HepG2 (cell line): ENCODE measurements around the gene EBF4. TPM values are rescaled to one million over a fixed set of nuclear protein-coding genes. Genes with fewer than 3 reads are reported as not detected.

Source experiments
- ELF4 ChIP-seq: sonication (generic); formaldehyde crosslinking; IDR thresholded peaks from 2 replicates; pipeline ENCODE4 v1.5.0; 2020; ENCODE audit warnings: missing genetic modification reagents, mild to moderate bottlenecking, moderate library complexity, borderline replicate concordance
- KLF13 ChIP-seq: sonication (generic); formaldehyde crosslinking; IDR thresholded peaks from 2 replicates; pipeline ENCODE4 v1.4.0; 2020; ENCODE audit warnings: mild to moderate bottlenecking, missing genetic modification reagents
- KMT2A ChIP-seq: sonication (generic); formaldehyde crosslinking; IDR thresholded peaks from 2 replicates; pipeline ENCODE4 v1.4.0; 2020; ENCODE audit warnings: missing genetic modification reagents
- MAZ ChIP-seq, 2 experiments: sonication (generic) in 1 of 2; formaldehyde crosslinking in 1 of 2; IDR thresholded peaks; 2 replicates each; pipeline versions ENCODE4 v1.5.0 to v1.6.1; 2012 to 2020; ENCODE audit warnings: low read depth in 2 of 2, mild to moderate bottlenecking in 2 of 2, borderline replicate concordance in 1 of 2, improper control_type of control experiment in 1 of 2, low read length in 1 of 2, missing genetic modification reagents in 1 of 2, moderate library complexity in 1 of 2
- MLLT10 ChIP-seq: sonication (generic); formaldehyde crosslinking; IDR thresholded peaks from 2 replicates; pipeline ENCODE4 v1.4.0; 2020; ENCODE audit warnings: missing genetic modification reagents
- MTA1 ChIP-seq: sonication (generic); formaldehyde crosslinking; IDR thresholded peaks from 2 replicates; pipeline ENCODE4 v1.4.0; 2020; ENCODE audit warnings: missing genetic modification reagents, mild to moderate bottlenecking, borderline replicate concordance
- MYNN ChIP-seq: sonication (generic); formaldehyde crosslinking; IDR thresholded peaks from 2 replicates; pipeline ENCODE4 v1.4.0; 2020; ENCODE audit warnings: mild to moderate bottlenecking, low read depth, missing genetic modification reagents
- NCOA2 ChIP-seq: sonication (generic); formaldehyde crosslinking; IDR thresholded peaks from 2 replicates; pipeline ENCODE4 v1.8.0; 2022; ENCODE audit warnings: inconsistent platforms
- PHB2 ChIP-seq: fragments of 450-650 bp; IDR thresholded peaks from 2 replicates; pipeline ENCODE4 v1.6.1; 2018; ENCODE audit not compliant: partially characterized antibody
- PTBP1 ChIP-seq: fragments of 200-400 bp; formaldehyde crosslinking; IDR thresholded peaks from 2 replicates; pipeline ENCODE4 v1.6.1; 2018; ENCODE audit warnings: low read length, low read depth; ENCODE audit not compliant: poor library complexity, severe bottlenecking
- RARA ChIP-seq: IDR thresholded peaks from 2 replicates; pipeline ENCODE4 v1.6.1; 2016; ENCODE audit warnings: missing genetic modification reagents, missing compliant biosample characterization
- SPEN ChIP-seq: sonication (generic); formaldehyde crosslinking; IDR thresholded peaks from 2 replicates; pipeline ENCODE4 v1.5.1; 2020; ENCODE audit warnings: low read depth, mild to moderate bottlenecking, missing genetic modification reagents
- TEAD2 ChIP-seq: sonication (generic); formaldehyde crosslinking; IDR thresholded peaks from 2 replicates; pipeline ENCODE4 v1.9.0; 2021; ENCODE audit warnings: missing genetic modification reagents
- ZBTB20 ChIP-seq: sonication (generic); formaldehyde crosslinking; IDR thresholded peaks from 2 replicates; pipeline ENCODE4 v1.8.1; 2023; ENCODE audit warnings: missing genetic modification reagents, low read depth, mild to moderate bottlenecking, borderline replicate concordance
- ZBTB38 ChIP-seq: sonication (generic); formaldehyde crosslinking; IDR thresholded peaks from 2 replicates; pipeline ENCODE4 v1.5.1; 2020; ENCODE audit warnings: mild to moderate bottlenecking, missing genetic modification reagents
- ZMYM4 ChIP-seq: sonication (generic); formaldehyde crosslinking; IDR thresholded peaks from 2 replicates; pipeline ENCODE4 v1.8.1; 2023; ENCODE audit warnings: mild to moderate bottlenecking, missing genetic modification reagents
- ZNF20 ChIP-seq: sonication (generic); formaldehyde crosslinking; IDR thresholded peaks from 2 replicates; pipeline ENCODE4 v1.4.0; 2020; ENCODE audit warnings: mild to moderate bottlenecking, moderate library complexity, missing genetic modification reagents
- ZNF253 ChIP-seq: sonication (generic); formaldehyde crosslinking; IDR thresholded peaks from 2 replicates; pipeline ENCODE4 v1.8.0; 2022; ENCODE audit warnings: mild to moderate bottlenecking, missing genetic modification reagents, borderline replicate concordance
- ZNF333 ChIP-seq: sonication (generic); formaldehyde crosslinking; IDR thresholded peaks from 2 replicates; pipeline ENCODE4 v1.4.0; 2020; ENCODE audit warnings: mild to moderate bottlenecking, missing genetic modification reagents, borderline replicate concordance
- ZNF33A ChIP-seq: sonication (generic); formaldehyde crosslinking; IDR thresholded peaks from 2 replicates; pipeline ENCODE4 v1.5.1; 2020; ENCODE audit warnings: missing genetic modification reagents, mild to moderate bottlenecking, moderate library complexity, borderline replicate concordance
- ZNF451 ChIP-seq: sonication (generic); formaldehyde crosslinking; IDR thresholded peaks from 2 replicates; pipeline ENCODE4 v1.5.0; 2020; ENCODE audit warnings: mild to moderate bottlenecking, missing genetic modification reagents
- ZNF7 ChIP-seq: IDR thresholded peaks from 2 replicates; pipeline ENCODE4 v1.6.1; 2016; ENCODE audit warnings: missing biosample characterization, missing genetic modification reagents
- ZNF703 ChIP-seq: sonication (generic); formaldehyde crosslinking; IDR thresholded peaks from 2 replicates; pipeline ENCODE4 v1.5.1; 2020; ENCODE audit warnings: missing genetic modification reagents, mild to moderate bottlenecking, moderate library complexity, borderline replicate concordance
- ZNF737 ChIP-seq: sonication (generic); formaldehyde crosslinking; IDR thresholded peaks from 2 replicates; pipeline ENCODE4 v1.5.0; 2020; ENCODE audit warnings: missing genetic modification reagents, mild to moderate bottlenecking, borderline replicate concordance
- ZNF891 ChIP-seq: sonication (generic); formaldehyde crosslinking; IDR thresholded peaks from 2 replicates; pipeline ENCODE4 v1.5.0; 2020; ENCODE audit warnings: mild to moderate bottlenecking, missing genetic modification reagents
- polyA plus RNA-seq, 8 experiments: library from polyadenylated mRNA; depleted of rRNA in 3 of 8; stranded (reverse) in 7 of 8; unstranded in 1 of 8; fragments of >200 nt; fragmentation: Illumina TruSeq in 4 of 8; extraction: Trizol in 4 of 8; gene quantifications; 2 replicates each; pipeline versions ENCODE4 v1.2.1 to v1.2.3, GENCODE V29; 2011 to 2016; ENCODE audit warnings: low read depth in 4 of 8, missing spikeins in 1 of 8, mixed read lengths in 1 of 8; ENCODE audit not compliant: insufficient read depth in 1 of 8
- total RNA-seq, 5 experiments: library from RNA; depleted of rRNA; stranded (reverse); fragments of >200 nt; fragmentation: Illumina TruSeq; extraction: Trizol; gene quantifications; 2 replicates each; pipeline ENCODE4 v1.2.3, GENCODE V29; 2016; ENCODE audit warnings: low read depth in 1 of 5
- TF ChIP-seq, protein P1 (sequence below): sonication (generic); formaldehyde crosslinking; IDR thresholded peaks from 2 replicates; pipeline ENCODE4 v1.4.0; 2020; ENCODE audit warnings: mild to moderate bottlenecking, missing genetic modification reagents
- TF ChIP-seq, protein P2 (sequence below): sonication (generic); formaldehyde crosslinking; IDR thresholded peaks from 2 replicates; pipeline ENCODE4 v1.8.1; 2023; ENCODE audit warnings: mild to moderate bottlenecking, moderate library complexity, missing genetic modification reagents
- TF ChIP-seq, protein P3 (sequence below): sonication (generic); formaldehyde crosslinking; IDR thresholded peaks from 2 replicates; pipeline ENCODE4 v1.4.0; 2020; ENCODE audit warnings: missing genetic modification reagents

The EBF4 gene
- total and polyA plus RNA-seq, 2 of the 13 experiments (the other 11 are each of a cell fraction or from before 2014, with no cell fraction given) = 0.84 to 2.2 TPM

GRCh38 chr20:2654384-2654822, 38.2 kb upstream of the EBF4 start (continued):
- TF ChIP-seq ZNF703 (no peak), ZNF891 (CRISPR knock-in tag) (no peak), ZNF253 (CRISPR knock-in tag) (no peak), NCOA2 (CRISPR knock-in tag) (no peak), ZMYM4 (no peak), RARA (CRISPR knock-in tag) (no peak), KLF13 (CRISPR knock-in tag) (no peak), MLLT10 (CRISPR knock-in tag) (peak; percentile 66; the same call in 1 of the 2 replicates), ZNF333 (CRISPR knock-in tag) (no peak), ELF4 (CRISPR knock-in tag) (no peak), SPEN (CRISPR knock-in tag) (no peak), ZNF737 (no peak), MYNN (CRISPR knock-in tag) (no peak), TEAD2 (CRISPR knock-in tag) (0 out of 2 replicates have a peak, but pooled peaks have one; percentile 19), PHB2 (no peak), ZNF33A (CRISPR knock-in tag) (no peak), ZNF20 (CRISPR knock-in tag) (no peak), PTBP1 (no peak), MAZ (IDR thresholded peaks at IDR 0.05; ENCODE audit: borderline replicate concordance, low read depth, low read length) (no peak), MAZ (CRISPR knock-in tag; IDR thresholded peaks at IDR 0.05; ENCODE audit: low read depth) (no peak), MTA1 (CRISPR knock-in tag) (no peak), ZBTB20 (CRISPR knock-in tag) (0 out of 2 replicates have a peak, but pooled peaks have one; percentile 45), ZNF451 (CRISPR knock-in tag) (no peak), KMT2A (no peak), ZBTB38 (CRISPR knock-in tag) (0 out of 2 replicates have a peak, but pooled peaks have one; percentile 34), ZNF7 (0 out of 2 replicates have a peak, but pooled peaks have one; percentile 9)
- TF ChIP-seq, protein P1, sequence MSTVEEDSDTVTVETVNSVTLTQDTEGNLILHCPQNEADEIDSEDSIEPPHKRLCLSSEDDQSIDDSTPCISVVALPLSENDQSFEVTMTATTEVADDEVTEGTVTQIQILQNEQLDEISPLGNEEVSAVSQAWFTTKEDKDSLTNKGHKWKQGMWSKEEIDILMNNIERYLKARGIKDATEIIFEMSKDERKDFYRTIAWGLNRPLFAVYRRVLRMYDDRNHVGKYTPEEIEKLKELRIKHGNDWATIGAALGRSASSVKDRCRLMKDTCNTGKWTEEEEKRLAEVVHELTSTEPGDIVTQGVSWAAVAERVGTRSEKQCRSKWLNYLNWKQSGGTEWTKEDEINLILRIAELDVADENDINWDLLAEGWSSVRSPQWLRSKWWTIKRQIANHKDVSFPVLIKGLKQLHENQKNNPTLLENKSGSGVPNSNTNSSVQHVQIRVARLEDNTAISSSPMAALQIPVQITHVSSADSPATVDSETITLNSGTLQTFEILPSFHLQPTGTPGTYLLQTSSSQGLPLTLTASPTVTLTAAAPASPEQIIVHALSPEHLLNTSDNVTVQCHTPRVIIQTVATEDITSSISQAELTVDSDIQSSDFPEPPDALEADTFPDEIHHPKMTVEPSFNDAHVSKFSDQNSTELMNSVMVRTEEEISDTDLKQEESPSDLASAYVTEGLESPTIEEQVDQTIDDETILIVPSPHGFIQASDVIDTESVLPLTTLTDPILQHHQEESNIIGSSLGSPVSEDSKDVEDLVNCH = no peak
- TF ChIP-seq, protein P2, sequence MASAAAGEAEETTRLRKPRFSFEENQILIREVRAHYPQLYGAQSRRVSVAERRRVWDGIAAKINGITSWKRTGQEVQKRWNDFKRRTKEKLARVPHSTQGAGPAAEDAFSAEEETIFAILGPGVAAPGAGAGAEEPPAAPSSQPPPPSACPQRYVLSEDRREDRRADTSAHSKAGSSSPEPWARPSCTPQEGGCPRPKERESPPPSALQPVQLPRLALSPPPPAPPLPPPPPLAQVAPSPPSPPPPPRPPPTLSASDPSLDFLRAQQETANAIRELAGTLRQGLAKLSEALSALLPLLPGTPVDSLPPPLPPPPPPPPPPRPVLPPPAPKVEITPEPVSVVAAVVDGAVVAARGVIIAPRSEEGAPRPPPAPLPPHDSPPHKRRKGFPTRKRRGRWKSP (CRISPR knock-in tag) = no peak
- TF ChIP-seq, protein P3, sequence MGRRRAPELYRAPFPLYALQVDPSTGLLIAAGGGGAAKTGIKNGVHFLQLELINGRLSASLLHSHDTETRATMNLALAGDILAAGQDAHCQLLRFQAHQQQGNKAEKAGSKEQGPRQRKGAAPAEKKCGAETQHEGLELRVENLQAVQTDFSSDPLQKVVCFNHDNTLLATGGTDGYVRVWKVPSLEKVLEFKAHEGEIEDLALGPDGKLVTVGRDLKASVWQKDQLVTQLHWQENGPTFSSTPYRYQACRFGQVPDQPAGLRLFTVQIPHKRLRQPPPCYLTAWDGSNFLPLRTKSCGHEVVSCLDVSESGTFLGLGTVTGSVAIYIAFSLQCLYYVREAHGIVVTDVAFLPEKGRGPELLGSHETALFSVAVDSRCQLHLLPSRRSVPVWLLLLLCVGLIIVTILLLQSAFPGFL = 0 out of 2 replicates have a peak, but pooled peaks have one; percentile 7
